ENCODE data around the gene RBM15.
A peak's percentile ranks its signal among the peaks of the same experiment; 100 is the strongest.

Gene RBM15

GRCh38 chr1:110321846-110322245 is 17.3 kb upstream of the RBM15 start:
- no peak for DNase-seq (ENCODE audit: low read depth)

- DNase-seq (ENCODE audit: low read depth), result no peak
These were observed 14.5 kb upstream of the RBM15 start for GRCh38 chr1:110324667-110325066.

GRCh38 chr1:110326826-110327225 is 12.4 kb upstream of the RBM15 start:
- no peak for DNase-seq (ENCODE audit: low read depth)

GRCh38 chr1:110328274-110328673 is 10.9 kb upstream of the RBM15 start:
- DNase-seq (ENCODE audit: low read depth), result no peak

GRCh38 chr1:110328700-110329099 is 10.5 kb upstream of the RBM15 start:
- DNase-seq (ENCODE audit: low read depth), result no peak

- DNase-seq (ENCODE audit: low read depth), result no peak
These were observed 3.9 kb upstream of the RBM15 start for GRCh38 chr1:110335265-110335664.

- DNase-seq (ENCODE audit: low read depth), result no peak
These were observed 2.7 kb upstream of the RBM15 start for GRCh38 chr1:110336300-110337039.

GRCh38 chr1:110337704-110338308 is 1.4 kb upstream of the RBM15 start:
- peak; percentile 40 for DNase-seq (ENCODE audit: low read depth)

- DNase-seq (ENCODE audit: low read depth), result peak; percentile 90
These were observed 780 bp upstream of the RBM15 start for GRCh38 chr1:110338309-110338885.

GRCh38 chr1:110339407-110340206 is 430 bp downstream of the RBM15 start:
- DNase-seq (ENCODE audit: low read depth), result peak; percentile 57

GRCh38 chr1:110340207-110340468 is 961 bp downstream of the RBM15 start:
- no peak for DNase-seq (ENCODE audit: low read depth)

GRCh38 chr1:110341146-110341871 is 2.1 kb downstream of the RBM15 start:
- no peak for DNase-seq (ENCODE audit: low read depth)

- DNase-seq (ENCODE audit: low read depth), result no peak
These were observed 2.7 kb downstream of the RBM15 start for GRCh38 chr1:110341872-110342331.

GRCh38 chr1:110343249-110343648 is 4.1 kb downstream of the RBM15 start:
- no peak for DNase-seq (ENCODE audit: low read depth)

GRCh38 chr1:110344152-110344551 is 5.0 kb downstream of the RBM15 start:
- DNase-seq (ENCODE audit: low read depth), result no peak

GRCh38 chr1:110345480-110345879 is 6.3 kb downstream of the RBM15 start:
- no peak for DNase-seq (ENCODE audit: low read depth)

- no peak for DNase-seq (ENCODE audit: low read depth)
These were observed 7.5 kb downstream of the RBM15 start for GRCh38 chr1:110346690-110347089.

GRCh38 chr1:110347182-110347893 is 8.2 kb downstream of the RBM15 start:
- no peak for DNase-seq (ENCODE audit: low read depth)

- DNase-seq (ENCODE audit: low read depth), result no peak
These were observed 8.9 kb downstream of the RBM15 start for GRCh38 chr1:110348050-110348449.

- no peak for DNase-seq (ENCODE audit: low read depth)
These were observed 9.6 kb downstream of the RBM15 start for GRCh38 chr1:110348771-110349170.

GRCh38 chr1:110350360-110350759 is 11.2 kb downstream of the RBM15 start:
- no peak for DNase-seq (ENCODE audit: low read depth)
